T-helper 22 cell (primary cell): ENCODE measurements around the gene ATOH8.

ENCODE experiments used
- DNase-seq: peaks from one replicate; pipeline ENCODE4 v3.0.0-alpha.2; 2020; ENCODE audit warnings: low read depth

ATOH8 gene

DNA sequence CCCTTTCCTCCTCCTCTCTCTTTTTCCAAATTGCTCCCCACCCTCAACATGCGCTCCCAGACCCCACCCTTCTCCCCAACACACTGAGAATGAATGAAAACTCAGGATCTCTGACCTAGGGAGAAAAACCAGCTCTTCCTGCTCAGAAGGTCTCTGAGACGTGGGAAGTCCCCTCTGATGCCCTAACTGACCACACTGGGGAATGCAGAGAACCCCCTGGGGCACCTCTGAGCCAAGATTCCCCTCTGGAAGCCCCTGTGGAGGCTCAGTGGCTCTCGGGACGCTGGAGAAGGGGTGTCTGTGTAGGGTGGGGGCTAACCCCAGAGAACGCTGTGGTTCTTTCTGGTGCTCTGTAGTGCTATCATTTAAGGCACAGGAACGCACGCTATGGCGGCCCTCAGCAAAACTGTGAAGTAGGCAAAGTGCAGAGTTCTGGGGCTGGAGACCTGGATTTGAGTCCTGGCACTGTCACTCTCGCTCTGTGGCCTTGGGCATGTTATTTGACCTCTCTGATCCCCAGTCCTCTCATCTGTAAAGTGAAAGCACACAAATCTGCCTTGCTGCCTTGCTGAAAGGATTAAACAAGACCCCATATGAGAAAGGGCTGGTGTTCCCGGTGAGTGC, 17.1 kb downstream of the ATOH8 start:
- no peak for DNase-seq

DNA sequence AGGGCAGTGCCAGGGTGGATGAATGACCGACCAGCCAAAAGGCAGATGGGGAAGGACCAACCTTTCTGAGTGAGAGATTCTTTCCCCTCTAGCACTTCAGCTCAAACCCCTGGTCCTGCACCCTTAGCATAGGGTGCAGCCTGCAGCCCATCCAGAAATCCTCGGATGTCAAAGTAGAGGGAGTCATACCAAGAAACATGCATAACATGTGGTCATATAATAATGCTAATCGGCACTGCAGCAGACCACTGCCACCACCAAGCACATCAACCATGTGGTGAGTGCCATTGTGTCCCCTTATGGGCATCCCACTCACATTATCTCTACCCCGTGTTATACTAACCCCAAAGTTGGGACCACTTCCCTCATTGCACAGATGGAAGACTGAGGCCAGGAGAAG, 17.7 kb downstream of the ATOH8 start:
- no peak for DNase-seq

DNA sequence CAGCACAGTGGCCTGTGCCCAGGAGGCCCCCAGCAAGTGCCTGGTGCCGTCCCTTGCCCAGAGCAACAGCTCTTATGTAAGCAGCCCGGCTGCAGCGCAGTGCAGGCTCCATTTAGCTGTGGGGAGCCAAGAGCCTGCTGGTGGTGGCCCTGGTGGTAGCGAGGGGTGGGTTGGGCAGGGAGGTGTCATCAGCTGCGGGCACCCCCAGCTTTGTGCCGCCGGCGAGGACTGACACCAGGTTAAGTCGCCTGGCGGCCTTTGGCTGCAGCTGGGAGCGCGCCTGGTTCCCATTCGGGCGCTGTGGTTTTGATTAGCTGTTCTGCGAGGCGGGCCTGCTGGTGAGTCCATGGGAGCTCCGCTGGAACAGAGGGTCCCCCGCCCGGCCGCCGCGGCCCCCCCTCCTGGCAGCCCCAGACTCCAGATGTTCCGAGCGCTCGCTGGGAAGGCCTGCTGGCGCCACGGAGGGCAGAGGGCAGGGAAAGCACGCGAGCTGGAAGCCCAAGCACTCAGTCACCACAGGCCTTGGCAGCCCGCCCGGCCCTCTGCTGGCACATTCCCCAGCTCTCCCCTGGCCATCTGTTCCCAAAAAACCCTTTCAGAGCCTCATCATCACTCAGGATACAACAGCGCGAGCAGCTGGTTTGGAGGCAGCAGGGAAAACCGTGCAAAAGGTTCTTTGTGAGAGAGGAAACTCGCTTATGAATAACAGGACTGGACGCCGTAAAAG, 18.4 kb downstream of the ATOH8 start:
- DNase-seq: no peak

- no peak for DNase-seq
Observed at GRCh38 chr2:85772841-85773491, 19.2 kb downstream of the ATOH8 start.

DNA sequence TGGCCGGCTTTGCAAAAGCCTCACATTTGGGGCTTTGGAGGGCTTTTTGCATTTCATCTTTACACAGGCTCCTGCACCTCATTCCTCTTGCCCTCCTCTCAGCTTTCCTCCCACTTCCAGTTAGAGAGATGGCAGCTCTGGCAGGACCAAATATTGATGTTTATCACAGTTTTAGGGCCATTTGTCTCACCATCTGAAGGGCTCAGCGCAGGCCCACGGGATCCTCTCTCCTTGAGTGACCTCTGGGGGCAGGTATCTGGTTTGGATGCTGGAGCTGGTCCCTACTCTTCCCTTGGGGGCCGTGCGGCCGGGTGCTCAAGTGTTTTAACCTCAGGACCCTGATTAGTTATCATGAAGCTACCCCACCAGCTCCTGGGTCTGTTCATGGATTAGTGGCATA, 19.9 kb downstream of the ATOH8 start:
- no peak for DNase-seq

- DNase-seq: no peak
Observed at GRCh38 chr2:85774126-85774978, 20.6 kb downstream of the ATOH8 start.

GRCh38 chr2:85775406-85776381, 21.9 kb downstream of the ATOH8 start:
- DNase-seq: no peak

- DNase-seq: no peak
Observed at GRCh38 chr2:85776672-85777071, 22.9 kb downstream of the ATOH8 start.

DNA sequence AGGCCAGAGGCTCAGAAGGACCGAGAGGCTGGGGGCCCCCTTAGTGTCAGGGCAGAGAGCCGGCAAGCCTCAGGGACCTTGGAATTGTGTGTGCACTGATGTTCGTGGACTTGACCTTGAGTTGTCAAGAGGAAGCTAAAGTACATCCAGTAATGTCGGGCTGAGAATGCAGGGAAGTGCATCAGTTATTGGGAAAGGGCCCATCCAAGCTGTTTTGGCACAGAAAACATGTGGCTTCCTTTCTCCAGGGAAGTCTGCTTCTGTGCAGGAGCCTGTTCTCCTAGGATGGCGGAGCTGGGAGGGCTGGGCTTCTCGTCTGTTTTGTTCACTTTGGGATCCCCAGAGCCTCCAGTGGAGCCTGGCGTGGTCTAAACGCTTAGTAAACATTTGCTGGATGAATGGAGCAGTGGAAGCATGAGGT, 23.7 kb downstream of the ATOH8 start:
- no peak for DNase-seq

DNA sequence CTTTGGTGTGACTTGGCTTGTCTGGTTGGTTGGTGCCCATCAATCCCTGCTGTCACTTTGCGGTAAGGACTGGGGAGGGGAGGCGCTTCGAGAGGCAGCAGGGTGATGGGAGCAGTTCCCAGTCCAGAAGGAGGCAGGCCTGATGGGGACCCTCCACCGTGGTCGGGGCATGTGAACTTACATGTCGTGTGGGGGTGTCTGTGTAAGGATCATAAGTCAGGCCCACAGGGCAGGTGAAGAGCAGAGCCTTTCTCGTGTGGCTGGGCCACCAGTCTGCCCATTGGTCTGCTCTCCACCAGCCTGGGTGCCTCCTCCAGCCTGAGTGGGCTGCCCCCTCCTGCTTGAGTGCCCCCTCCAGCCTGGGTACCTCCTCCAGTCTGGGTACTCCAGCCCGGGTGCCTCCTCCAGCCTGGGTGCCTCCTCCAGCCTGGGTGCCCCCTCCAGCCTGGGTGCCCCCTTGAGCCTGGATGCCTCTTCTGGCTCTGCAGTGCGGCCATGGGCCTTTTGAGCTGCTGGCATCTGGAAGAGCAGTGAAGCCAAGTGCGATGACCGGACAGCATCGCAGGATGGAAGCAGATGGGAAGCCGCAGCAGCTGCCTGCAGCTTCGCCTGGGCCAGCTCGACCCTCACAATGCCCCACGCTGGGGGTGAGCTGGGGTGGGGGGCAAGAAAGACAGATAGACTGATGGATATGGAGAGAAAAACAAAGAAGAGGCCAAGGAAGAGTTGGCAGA, 25.0 kb downstream of the ATOH8 start:
- no peak for DNase-seq

DNA sequence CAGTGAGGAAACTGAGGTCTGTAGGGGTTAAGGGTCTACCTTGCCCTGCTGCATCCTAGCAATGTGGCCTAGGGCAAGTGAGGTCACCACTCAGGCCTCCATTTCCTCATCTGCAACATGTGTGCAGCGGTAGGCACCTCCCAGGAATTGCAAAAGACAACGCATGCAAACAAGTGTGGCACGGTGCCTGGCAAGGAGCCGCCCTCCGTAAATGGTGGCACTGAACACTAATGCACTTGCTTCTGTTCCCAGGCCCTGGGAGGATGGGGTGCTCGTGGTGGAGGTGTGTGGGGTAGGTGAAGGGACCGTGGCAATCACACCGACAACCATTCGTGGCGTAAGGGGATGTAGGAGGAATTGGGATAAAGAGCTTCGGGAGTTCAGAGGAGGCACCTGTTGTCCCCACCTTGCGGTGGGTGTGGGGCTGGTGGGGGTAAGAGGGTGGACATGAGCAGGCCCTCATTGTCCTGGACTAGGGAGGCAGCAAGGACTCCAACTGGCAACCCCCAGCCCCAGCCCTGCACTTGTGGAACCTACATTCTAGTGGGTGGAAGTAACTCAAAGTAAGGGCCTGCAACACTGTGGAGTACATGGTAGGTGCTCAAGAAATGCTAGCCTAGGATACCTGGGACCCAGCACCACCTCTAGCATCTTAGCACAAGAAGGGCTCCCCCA, 26.0 kb downstream of the ATOH8 start:
- DNase-seq: no peak

DNA sequence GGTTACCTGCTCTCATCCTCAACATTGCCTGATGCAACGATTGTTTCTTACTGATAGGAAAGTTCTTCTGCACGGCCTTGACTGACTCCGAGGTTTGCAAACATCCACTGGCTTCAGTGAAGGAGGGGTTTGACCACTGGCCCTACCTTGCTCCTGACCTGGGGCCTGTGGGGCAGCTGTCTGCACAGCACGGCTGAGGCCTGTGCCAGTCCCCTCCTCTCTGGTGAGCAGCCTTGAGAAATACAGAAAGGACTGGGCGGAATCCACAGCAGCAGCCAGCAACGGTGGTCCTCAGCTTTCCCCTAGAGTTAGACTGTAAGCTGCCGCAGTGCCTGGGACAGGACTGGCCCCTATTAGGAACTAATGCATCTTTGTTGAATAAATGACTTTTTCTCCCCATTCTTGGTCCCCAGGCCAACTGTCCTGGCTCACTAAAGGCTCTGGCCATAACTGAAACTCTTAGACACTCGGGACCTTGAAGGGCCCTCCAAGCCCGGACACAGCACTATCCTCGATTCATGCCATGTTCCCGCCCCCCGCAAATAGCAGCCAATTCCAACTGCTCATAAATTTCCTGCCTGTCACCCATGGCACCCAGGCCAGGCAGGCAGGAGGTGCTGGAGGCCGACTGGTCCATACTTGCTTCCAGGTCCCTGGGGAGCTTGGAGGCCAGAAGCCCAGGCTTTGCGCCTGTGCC, 26.7 kb downstream of the ATOH8 start:
- DNase-seq: no peak

GRCh38 chr2:85781013-85781332, 27.2 kb downstream of the ATOH8 start:
- no peak for DNase-seq

- no peak for DNase-seq
Observed at GRCh38 chr2:85783796-85784195, 30.0 kb downstream of the ATOH8 start.

- no peak for DNase-seq
Observed at GRCh38 chr2:85784474-85784986, 30.7 kb downstream of the ATOH8 start.

- no peak for DNase-seq
Observed at GRCh38 chr2:85785027-85785822, 31.4 kb downstream of the ATOH8 start.

GRCh38 chr2:85785871-85786270, 32.1 kb downstream of the ATOH8 start:
- DNase-seq: no peak

- DNase-seq: no peak
Observed at GRCh38 chr2:85786444-85786843, 32.7 kb downstream of the ATOH8 start.
